AG04450 (cell line): ENCODE measurements around the gene PPIE. TPM values are rescaled to one million over a fixed set of nuclear protein-coding genes. Genes with fewer than 3 reads are reported as not detected.

Source experiments
- CTCF ChIA-PET: fragments of 300-600, 350-600 bp; formaldehyde crosslinking; extraction: SDS; loops from one replicate; lab custom pipeline; 2022; ENCODE audit warnings: antibody characterized with exemption, inconsistent platforms; lab: Charles Lee
- POLR2A ChIA-PET: fragments of 350-600 bp; formaldehyde crosslinking; extraction: SDS; loops from one replicate; lab custom pipeline; 2021; ENCODE audit warnings: antibody characterized with exemption, inconsistent platforms; lab: Yijun Ruan, JAX
- DNase-seq: peaks from one replicate; pipeline ENCODE4 v3.0.0-alpha.2; 2011; ENCODE audit warnings: low read depth, low spot score
- H3K27ac ChIP-seq: one replicate; pipeline ENCODE4 v1.5.1; 2012; ENCODE audit warnings: low read depth, low read length, control low read depth
- H3K27me3 ChIP-seq: one replicate; pipeline ENCODE4 v1.6.0; 2012; ENCODE audit warnings: low read length; ENCODE audit not compliant: control insufficient read depth, insufficient read depth
- H3K4me3 ChIP-seq: 2 replicates; pipeline ENCODE4 v1.5.1; 2011; ENCODE audit warnings: mild to moderate bottlenecking, low read depth, low read length, control low read depth
- H3K9me3 ChIP-seq: 2 replicates; pipeline ENCODE4 v1.5.1; 2012; ENCODE audit warnings: low read length; ENCODE audit not compliant: control insufficient read depth, insufficient read depth
- polyA plus RNA-seq: library from polyadenylated mRNA; depleted of rRNA; stranded (reverse); fragments of >200 nt; gene quantifications from 2 replicates; pipeline ENCODE4 v1.2.3, GENCODE V29; 2011; rRNA removed
- small RNA-seq: library from RNA; depleted of rRNA; stranded (forward); fragments of <200 nt; gene quantifications from one replicate; pipeline ENCODE3, GENCODE V24; 2012; ENCODE audit warnings: low read depth; ENCODE audit not compliant: insufficient read length
- TF ChIP-seq, protein P1 (sequence below): IDR thresholded peaks from 2 replicates; pipeline ENCODE4 v1.5.1; 2011; ENCODE audit warnings: low read depth, low read length, control low read depth, inconsistent platforms

The PPIE gene
- polyA plus RNA-seq, 1 experiment = 72.5 TPM

GRCh38 chr1:39808784-39809517, 70.3 kb downstream of the PPIE start:
- Histone ChIP-seq H3K27ac (no peak overlapping the region), H3K9me3 (peaks cover 3% of the 10 kb centered on the region), H3K4me3 (no peak overlapping the region), H3K27me3 (peaks cover 5% of the 10 kb centered on the region)
- TF ChIP-seq, protein P1, sequence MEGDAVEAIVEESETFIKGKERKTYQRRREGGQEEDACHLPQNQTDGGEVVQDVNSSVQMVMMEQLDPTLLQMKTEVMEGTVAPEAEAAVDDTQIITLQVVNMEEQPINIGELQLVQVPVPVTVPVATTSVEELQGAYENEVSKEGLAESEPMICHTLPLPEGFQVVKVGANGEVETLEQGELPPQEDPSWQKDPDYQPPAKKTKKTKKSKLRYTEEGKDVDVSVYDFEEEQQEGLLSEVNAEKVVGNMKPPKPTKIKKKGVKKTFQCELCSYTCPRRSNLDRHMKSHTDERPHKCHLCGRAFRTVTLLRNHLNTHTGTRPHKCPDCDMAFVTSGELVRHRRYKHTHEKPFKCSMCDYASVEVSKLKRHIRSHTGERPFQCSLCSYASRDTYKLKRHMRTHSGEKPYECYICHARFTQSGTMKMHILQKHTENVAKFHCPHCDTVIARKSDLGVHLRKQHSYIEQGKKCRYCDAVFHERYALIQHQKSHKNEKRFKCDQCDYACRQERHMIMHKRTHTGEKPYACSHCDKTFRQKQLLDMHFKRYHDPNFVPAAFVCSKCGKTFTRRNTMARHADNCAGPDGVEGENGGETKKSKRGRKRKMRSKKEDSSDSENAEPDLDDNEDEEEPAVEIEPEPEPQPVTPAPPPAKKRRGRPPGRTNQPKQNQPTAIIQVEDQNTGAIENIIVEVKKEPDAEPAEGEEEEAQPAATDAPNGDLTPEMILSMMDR = no peak
- DNase-seq = no peak
- POLR2A ChIA-PET = no interaction called here
- CTCF ChIA-PET = no interaction called here

- no peak overlapping the region for H3K27ac ChIP-seq
- peaks cover 7% of the 10 kb centered on the region for H3K27me3 ChIP-seq
- H3K4me3 ChIP-seq = no peak overlapping the region
- H3K9me3 ChIP-seq = no peaks in the 10 kb centered on the region; the same call in 1 of the 2 replicates
- CTCF ChIA-PET = no interaction called here
- DNase-seq = no peak
- POLR2A ChIA-PET = no interaction called here
- TF ChIP-seq, protein P1 = no peak
These were observed 74.2 kb downstream of the PPIE start for GRCh38 chr1:39812913-39813312.

Small RNAs within 50 kb of the gene (small RNA-seq; reads per million reads assigned to genes)
- gene AL033527.1 = not detected
- not detected for gene RNU7-121P

Other genes with a start within 250 kb of the PPIE start
- gene BMP8A, start 247.2 kb upstream of the PPIE start, polyA plus RNA-seq = not detected in 2 replicates
- gene PABPC4, start 162.1 kb upstream of the PPIE start, polyA plus RNA-seq = 67.5 and 90.3 TPM in 2 replicates
- gene HEYL, start 99.2 kb upstream of the PPIE start, polyA plus RNA-seq = 0.14 TPM in 2 replicates
- gene NT5C1A, start 66.8 kb upstream of the PPIE start, polyA plus RNA-seq = not detected in 2 replicates
- gene HPCAL4, start 47.4 kb upstream of the PPIE start, polyA plus RNA-seq = not detected in 2 replicates
- 0.06 and 0.20 TPM in 2 replicates for gene OXCT2, start 32.5 kb downstream of the PPIE start, polyA plus RNA-seq
- not detected in 2 replicates for gene BMP8B, start 50.0 kb downstream of the PPIE start, polyA plus RNA-seq
- 18.0 and 22.0 TPM in 2 replicates for gene TRIT1, start 144.6 kb downstream of the PPIE start, polyA plus RNA-seq
- 0.66 and 0.77 TPM in 2 replicates for gene MYCL, start 163.0 kb downstream of the PPIE start, polyA plus RNA-seq
- gene MFSD2A, start 216.3 kb downstream of the PPIE start, polyA plus RNA-seq = 1.6 and 2.6 TPM in 2 replicates